NAMALWA (cell line): Measurements from ENCODE around the gene ARID1B.

Source experiments
- DNase-seq: peaks from one replicate; pipeline ENCODE4 v3.0.0-alpha.2; 2015; ENCODE audit warnings: low spot score

Gene ARID1B

GRCh38 chr6:156825475-156825874, 48.3 kb downstream of the ARID1B start:
- DNase-seq = no peak

GRCh38 chr6:156826290-156826955, 49.2 kb downstream of the ARID1B start:
- no peak for DNase-seq

DNA sequence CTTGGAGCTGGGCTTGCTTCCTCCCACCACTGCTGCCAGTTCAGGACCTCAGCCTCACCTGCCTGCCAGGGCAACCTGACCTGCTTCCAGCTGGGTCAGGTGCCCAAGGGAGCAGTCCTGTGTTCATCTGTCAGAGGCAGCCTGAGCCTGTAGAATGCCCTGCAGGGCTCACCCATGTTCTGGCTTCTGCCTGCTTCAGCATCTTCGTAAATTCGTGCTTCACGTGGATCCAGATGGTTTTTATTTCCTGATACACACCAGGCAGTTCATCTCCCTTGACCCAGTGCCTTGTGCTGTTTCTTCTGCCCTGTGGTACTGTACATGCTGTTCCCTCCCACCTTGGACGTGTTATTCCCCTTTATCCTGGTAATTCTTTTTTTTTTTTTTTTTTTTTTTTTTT, 50.2 kb downstream of the ARID1B start:
- DNase-seq = no peak

DNA sequence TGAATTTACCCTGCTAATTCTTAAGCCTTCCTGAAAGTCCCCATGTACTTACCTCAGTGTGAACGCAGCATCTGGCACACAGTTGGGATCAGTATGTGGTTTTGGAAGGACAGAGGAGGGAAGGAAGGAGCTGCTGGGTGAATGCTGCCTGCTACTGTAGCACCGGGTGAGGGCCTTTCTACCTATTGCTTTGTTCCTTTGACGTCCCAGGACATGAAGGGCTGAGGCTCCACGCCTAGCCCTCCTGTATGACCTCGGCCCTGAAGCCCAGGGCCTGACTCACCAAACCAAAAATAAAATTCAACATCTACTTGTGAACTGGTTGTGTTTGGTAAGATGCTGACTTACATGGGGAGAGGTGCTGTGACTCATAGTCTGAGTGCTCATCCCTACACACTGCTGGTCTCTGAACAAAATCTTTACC, 51.1 kb downstream of the ARID1B start:
- no peak for DNase-seq

DNA sequence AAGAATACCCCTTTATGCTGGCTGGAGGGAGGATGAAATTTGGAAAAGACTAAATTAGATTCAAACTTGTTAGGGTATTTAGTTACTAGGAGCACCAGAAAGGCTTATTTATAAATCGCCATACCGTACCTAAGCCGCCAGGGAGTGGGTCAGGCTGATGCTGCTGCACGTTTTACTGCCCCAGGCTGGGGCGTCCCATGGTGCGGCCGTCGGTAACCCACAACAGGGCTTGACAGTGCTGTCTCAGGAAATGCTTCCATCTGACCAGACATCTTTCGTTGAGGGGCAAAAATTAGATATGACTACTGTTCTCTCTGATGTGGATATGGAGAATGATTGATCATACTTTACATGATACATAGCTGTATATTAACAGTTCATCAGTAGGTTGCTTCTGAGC, 52.9 kb downstream of the ARID1B start:
- no peak for DNase-seq

DNA sequence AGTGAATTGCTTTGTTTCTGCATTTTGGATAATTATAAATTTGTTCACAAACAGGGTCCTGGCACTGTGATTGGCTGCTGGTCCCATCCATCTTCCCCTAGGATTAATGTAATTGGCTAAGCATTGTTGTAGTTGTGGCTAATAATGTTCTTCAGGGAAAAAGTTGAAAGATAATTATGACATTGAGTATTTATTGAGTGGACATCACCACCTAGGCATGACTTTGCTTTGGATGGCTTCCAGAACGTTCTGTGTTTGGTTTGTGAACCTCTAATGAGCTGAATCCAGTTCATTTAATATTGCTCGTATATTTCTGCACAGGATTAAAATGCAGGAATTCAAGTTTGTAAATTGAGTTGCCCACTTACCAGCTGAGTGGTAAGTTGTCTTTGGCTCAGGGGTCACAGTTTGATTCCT, 55.1 kb downstream of the ARID1B start:
- peak; percentile 37 for DNase-seq

- DNase-seq = no peak
These were observed 55.5 kb downstream of the ARID1B start for GRCh38 chr6:156832669-156833068.

GRCh38 chr6:156833755-156834154, 56.6 kb downstream of the ARID1B start:
- DNase-seq = no peak

- DNase-seq = peak; percentile 26
These were observed 62.0 kb downstream of the ARID1B start for GRCh38 chr6:156839129-156839528.

GRCh38 chr6:156839591-156840001, 62.4 kb downstream of the ARID1B start:
- peak; percentile 21 for DNase-seq

- DNase-seq = no peak
These were observed 63.0 kb downstream of the ARID1B start for GRCh38 chr6:156840136-156840535.

DNA sequence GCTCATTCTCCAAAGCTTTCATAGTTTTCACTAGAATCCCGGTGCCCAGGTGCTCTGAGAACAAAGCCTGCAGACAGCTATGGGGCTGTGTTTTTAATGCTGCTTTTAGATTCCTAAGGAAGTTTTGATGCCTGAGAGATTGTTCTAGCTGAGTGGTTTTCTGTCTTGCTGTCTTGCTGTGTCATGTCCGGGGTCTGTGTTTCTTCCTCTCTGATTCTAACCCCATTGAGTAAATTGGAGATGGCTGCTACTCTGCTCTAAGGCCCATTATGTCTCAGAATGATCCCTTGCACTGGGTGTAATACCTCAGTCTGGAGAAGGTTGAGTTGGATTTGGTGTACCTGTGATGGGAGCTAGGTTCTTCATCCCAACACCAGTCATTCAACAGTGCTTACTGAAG, 63.4 kb downstream of the ARID1B start:
- DNase-seq = peak; percentile 66

DNA sequence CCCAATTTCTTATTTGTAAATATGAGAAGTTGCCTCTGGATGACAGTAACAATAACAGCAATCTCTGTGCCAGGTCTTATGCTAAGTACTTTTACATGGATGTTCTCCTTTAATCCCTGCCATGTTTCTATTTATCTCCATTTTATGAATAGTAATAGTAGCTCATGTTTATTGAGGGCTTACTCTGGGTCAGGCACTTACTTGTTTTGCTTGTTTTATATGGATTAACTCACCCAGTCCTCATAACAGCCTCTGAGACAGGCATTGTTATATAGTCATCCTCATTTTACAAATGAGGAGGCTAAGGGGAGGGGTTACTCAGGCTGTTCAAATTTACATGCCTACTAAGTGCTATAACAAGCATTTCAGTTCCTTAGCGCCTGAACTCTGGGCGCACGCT, 64.3 kb downstream of the ARID1B start:
- no peak for DNase-seq

DNA sequence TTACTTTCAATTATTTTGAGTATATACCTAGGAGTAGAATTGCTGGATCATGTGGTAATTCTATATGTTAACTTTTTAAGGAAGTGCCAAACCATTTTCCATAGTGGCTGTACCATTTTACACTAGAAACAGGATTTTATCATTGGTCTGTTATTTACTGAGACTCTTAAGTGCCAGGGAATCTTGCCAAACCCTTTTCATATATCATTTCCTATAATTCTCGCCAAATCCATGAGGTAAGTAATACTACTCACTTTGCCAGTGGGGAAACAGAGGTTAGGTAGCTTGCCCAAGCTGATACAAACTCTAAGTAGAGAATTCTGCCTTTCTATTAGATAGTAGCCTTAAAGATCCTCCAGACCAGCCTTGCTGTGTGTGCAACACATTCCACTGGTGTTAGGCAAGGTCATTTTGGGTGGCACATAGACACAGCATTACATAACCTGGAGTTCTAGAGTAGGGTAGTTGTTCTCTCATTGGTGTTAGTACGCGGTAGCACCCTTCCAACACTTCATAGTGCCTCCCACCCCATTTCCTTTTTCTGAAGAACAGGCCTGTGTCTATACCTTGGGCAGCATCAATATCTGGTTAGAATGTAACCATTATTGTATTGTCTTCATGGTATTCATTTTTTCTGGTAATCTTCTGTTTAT, 65.5 kb downstream of the ARID1B start:
- no peak for DNase-seq

GRCh38 chr6:156844089-156844488, 66.9 kb downstream of the ARID1B start:
- no peak for DNase-seq

- peak; percentile 65 for DNase-seq
These were observed 68.4 kb downstream of the ARID1B start for GRCh38 chr6:156845454-156846155.

- DNase-seq = no peak
These were observed 69.8 kb downstream of the ARID1B start for GRCh38 chr6:156846845-156847599.

GRCh38 chr6:156848123-156848522, 70.9 kb downstream of the ARID1B start:
- peak; percentile 62 for DNase-seq

GRCh38 chr6:156848533-156848932, 71.4 kb downstream of the ARID1B start:
- peak; percentile 52 for DNase-seq

DNA sequence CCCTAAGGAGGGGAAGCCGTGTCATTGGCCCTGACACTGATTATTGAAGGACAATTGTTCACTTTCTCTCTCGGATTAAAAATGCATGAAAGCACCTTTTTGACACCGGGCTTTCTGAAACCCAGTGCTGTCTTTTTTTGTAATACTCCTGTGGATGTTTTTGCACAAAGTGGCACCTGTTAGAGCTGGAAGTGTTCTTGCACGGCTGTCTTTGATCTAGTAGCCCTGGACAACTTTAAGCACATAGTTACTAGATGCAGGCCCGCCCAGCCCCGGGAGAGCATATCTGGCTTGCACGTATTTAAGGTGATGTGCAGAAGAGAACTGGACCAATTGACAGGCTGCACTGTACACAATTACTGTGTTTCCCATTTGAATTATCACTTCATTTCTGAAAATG, 72.6 kb downstream of the ARID1B start:
- DNase-seq = peak; percentile 62

DNA sequence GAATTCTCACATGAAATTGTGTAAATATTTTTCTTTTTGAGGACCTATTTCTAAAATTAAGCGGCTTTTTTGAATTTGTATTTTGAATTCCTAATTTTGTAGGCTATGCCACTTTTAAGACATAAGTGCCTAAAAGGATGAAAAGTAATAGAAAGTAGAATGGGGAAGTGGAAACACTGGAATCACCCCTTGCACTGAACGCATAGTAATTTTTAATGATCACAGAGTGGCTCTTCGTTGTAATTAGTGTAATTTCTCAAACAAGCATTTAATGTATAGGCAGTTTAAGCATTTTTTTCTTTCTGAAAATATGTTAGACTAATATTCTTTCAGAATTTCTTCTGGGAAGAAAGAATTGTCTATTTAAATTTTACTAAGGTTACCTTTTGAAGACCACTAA, 73.2 kb downstream of the ARID1B start:
- peak; percentile 61 for DNase-seq

- peak; percentile 64 for DNase-seq
These were observed 74.3 kb downstream of the ARID1B start for GRCh38 chr6:156851454-156851921.
